ENCODE data around the gene RIC3. TPM values are rescaled to one million over a fixed set of nuclear protein-coding genes. Genes with fewer than 3 reads are reported as not detected.

RIC3 gene
- polyA plus RNA-seq: 62.9 and 66.1 TPM in 2 replicates

GRCh38 chr11:8168485-8169257, at the start of gene RIC3:
Gene RIC3 (minus strand): TSS chr11:8169025. CDS start chr11:8168989, 36 bp downstream.

GRCh38 chr11:8080674-8081590, 87.9 kb downstream of the RIC3 start, which contains the start of gene TUB:
Gene TUB (plus strand): TSS chr11:8081211. CDS start chr11:8081511, 300 bp downstream.

Other genes with a start within 250 kb of the RIC3 start
- not detected in 2 replicates for gene OR10A6, start 237.8 kb downstream of the RIC3 start, polyA plus RNA-seq
- gene OR10A3, start 227.3 kb downstream of the RIC3 start, polyA plus RNA-seq: not detected in 2 replicates
- not detected in 2 replicates for gene NLRP10, start 203.6 kb downstream of the RIC3 start, polyA plus RNA-seq
- gene EIF3F, start 181.7 kb downstream of the RIC3 start, polyA plus RNA-seq: 62.6 and 68.5 TPM in 2 replicates
- 51.9 and 58.1 TPM in 2 replicates for gene TUB, start 87.8 kb downstream of the RIC3 start, polyA plus RNA-seq
- gene LMO1, start 94.9 kb upstream of the RIC3 start, polyA plus RNA-seq: 2.1 TPM in 1 of 2 replicates, not detected in the other

All from Purkinje cell (primary cell).